HG02840 (cell line): Measurements from ENCODE around the gene SERPINA4.

Source experiments
- ATAC-seq: cut with Tn5 transposase; IDR thresholded peaks from one replicate; pipeline ENCODE4 v1.9.1; 2021; ENCODE audit warnings: mild to moderate bottlenecking, moderate library complexity, moderate number of reproducible peaks; ENCODE audit not compliant: unreplicated experiment, low FRiP score

Gene SERPINA4

DNA sequence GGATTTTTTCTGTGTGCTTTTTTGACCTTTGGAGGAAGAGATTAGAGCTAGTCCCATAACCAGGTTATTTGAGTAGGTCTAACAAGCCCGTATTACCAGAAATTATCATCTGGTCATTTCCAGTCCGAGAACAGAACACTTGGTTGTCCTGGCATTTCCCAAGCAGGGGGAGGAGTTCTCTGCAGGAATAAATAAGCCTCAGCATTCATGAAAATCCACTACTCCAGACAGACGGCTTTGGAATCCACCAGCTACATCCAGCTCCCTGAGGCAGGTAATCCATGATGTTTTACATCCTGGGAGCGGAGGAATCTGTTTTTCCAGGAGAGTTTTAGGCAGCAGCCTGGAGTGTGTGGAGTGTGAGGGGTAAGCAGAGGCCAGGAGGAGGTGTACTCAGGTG lies 50.9 kb downstream of the SERPINA4 start, which contains the start of gene SERPINA3:
Gene SERPINA3, plus strand, starts transcription at position 218 of the 400 bp plus-strand sequence. CDS start 2,051 bp downstream, outside the sequence.
- ATAC-seq = no peak

GRCh38 chr14:94612580-94613554 lies 51.6 kb downstream of the SERPINA4 start:
- ATAC-seq = no peak

GRCh38 chr14:94613720-94614644 lies 52.7 kb downstream of the SERPINA4 start:
- no peak for ATAC-seq

- no peak for ATAC-seq
These were observed 53.6 kb downstream of the SERPINA4 start for GRCh38 chr14:94614802-94615201.

- no peak for ATAC-seq
These were observed 54.0 kb downstream of the SERPINA4 start for GRCh38 chr14:94615254-94615653.

DNA sequence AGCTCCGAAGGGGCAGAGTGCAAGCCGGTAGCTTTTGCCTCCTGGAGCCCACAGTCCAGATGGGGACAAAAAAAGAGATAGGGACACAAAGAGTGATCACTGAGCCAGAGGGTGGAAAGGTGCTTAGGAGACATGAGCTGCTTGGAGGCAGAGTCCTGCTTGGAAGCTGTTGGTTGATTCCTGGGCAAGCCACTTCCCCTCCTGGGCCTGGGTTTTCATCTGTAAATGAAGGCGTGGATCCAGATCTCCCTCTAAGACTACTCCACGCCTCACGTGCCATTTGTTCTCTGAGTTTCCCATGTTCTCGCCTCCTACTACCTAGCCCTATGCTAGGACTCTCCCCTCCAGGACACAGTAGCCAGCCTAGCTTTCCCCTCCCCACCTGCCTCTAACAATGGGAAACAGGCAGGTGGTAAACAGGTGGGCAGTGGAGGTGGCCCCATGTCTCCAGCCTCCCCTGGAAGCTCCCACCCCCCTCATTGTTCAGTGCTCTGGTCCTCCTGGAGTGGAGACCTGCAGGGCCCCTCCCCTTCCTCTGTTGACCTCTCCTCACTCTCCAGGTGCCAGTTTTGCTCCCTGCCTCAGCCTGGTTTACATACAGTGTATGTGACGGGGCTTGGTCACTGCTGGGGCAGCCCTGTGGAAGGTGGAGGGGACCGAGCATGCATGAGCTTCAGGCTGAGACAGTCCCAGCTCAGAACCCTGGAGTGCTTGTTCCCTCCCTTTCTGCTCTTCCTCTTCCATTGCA lies 54.8 kb downstream of the SERPINA4 start:
- ATAC-seq = no peak

- no peak for ATAC-seq
These were observed 56.2 kb downstream of the SERPINA4 start for GRCh38 chr14:94617366-94617941.

DNA sequence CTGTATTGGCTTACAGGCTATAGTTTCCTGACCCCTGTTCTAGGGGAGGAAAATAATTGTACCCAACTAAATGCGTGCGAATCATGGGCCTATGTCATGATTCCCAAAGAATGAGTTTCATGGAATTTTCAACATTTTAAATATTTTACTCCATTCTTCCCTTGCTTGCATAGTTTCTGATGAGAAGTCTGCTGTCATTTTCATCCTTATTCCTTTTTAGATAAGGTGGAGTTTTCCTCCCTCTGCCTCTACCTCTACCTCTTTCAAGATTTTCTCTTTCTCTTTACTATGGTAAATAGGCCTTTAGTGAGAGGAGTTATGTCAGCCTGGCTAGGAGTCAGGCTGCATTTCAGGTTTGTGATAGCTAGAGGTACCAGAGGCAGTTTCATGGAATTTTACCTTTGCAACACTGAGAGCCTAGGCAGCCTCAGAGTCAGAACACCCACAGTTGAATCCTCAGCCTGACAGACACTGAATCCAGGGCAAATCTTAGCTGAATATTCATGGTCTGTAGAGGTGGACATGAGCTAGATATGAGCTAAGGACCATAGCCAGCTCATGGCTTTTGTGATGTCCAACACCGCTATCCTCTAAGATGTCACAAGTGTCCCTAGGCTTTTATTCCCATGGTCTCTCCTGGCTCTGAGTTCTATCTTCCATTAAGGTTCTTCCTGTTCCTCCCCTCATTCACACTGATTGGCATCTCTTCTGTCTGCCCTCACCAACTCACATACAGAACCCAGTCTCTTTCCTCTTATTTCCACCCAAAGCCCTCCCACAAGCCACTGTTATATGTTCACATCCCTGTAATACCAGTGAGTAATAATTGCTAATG lies 57.0 kb downstream of the SERPINA4 start:
- no peak for ATAC-seq

DNA sequence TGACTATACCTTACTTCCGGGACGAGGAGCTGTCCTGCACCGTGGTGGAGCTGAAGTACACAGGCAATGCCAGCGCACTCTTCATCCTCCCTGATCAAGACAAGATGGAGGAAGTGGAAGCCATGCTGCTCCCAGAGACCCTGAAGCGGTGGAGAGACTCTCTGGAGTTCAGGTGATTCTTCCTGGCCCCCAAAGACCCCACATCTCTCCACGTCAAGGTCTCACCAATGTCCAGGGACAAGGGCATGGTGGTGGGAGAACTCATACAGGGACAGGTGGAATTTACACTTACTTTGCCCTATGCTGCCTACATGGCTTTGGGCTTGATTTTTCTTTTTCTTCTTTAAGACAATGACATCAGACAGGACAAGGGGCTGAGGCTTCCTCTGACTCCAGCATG lies 58.1 kb downstream of the SERPINA4 start:
- ATAC-seq = no peak
